Common myeloid progenitor, CD34-positive (primary cell): Measurements from ENCODE around the gene REXO4.

ENCODE experiments used
- CTCF ChIA-PET: fragments of 350-600 bp; sonication (Branson Sonifier 250); formaldehyde crosslinking; loops from one replicate; lab custom pipeline; 2021; ENCODE audit warnings: antibody characterized with exemption; lab: Charles Lee
- POLR2A ChIA-PET: fragments of 350-600 bp; sonication (Branson Sonifier 250); formaldehyde crosslinking; loops from one replicate; lab custom pipeline; 2021; ENCODE audit warnings: antibody characterized with exemption; lab: Charles Lee
- DNase-seq, 3 donors: peaks; one replicate each; pipeline versions ENCODE4 v3.0.0 to v3.0.0-alpha.2; 2013
- H3K27ac ChIP-seq, 2 experiments: 1 replicate in 1 of 2; 2 replicates in 1 of 2; pipeline ENCODE4 v1.7.0; 2013; ENCODE audit warnings: inconsistent platforms in 2 of 2, low read length in 2 of 2, mild to moderate bottlenecking in 2 of 2, low read depth in 1 of 2, moderate library complexity in 1 of 2; ENCODE audit not compliant: severe bottlenecking in 2 of 2, insufficient read depth in 1 of 2, poor library complexity in 1 of 2
- H3K27me3 ChIP-seq, 5 experiments: replicated peaks in 2 of 5; 1 replicate in 3 of 5; 2 replicates in 2 of 5; pipeline versions ENCODE4 v1.6.1 to v1.7.0; 2013; ENCODE audit warnings: low read length in 4 of 5, mild to moderate bottlenecking in 2 of 5, moderate library complexity in 2 of 5, inconsistent platforms in 1 of 5; ENCODE audit not compliant: insufficient read depth in 5 of 5, control insufficient read depth in 4 of 5
- H3K36me3 ChIP-seq, 4 experiments: 1 replicate in 2 of 4; 2 replicates in 2 of 4; pipeline versions ENCODE4 v1.6.1 to v1.7.0; 2013; ENCODE audit warnings: low read length in 3 of 4, control low read depth in 1 of 4, mild to moderate bottlenecking in 1 of 4; ENCODE audit not compliant: control insufficient read depth in 4 of 4, insufficient read depth in 4 of 4
- H3K4me1 ChIP-seq, 4 experiments: 1 replicate in 3 of 4; 2 replicates in 1 of 4; pipeline versions ENCODE4 v1.6.1 to v1.7.1; 2013; ENCODE audit warnings: low read length in 3 of 4, mild to moderate bottlenecking in 3 of 4, control low read depth in 1 of 4, inconsistent platforms in 1 of 4, moderate library complexity in 1 of 4; ENCODE audit not compliant: control insufficient read depth in 4 of 4, insufficient read depth in 4 of 4; ENCODE audit errors: control extremely low read depth in 1 of 4
- H3K4me3 ChIP-seq, 7 experiments: 1 replicate in 4 of 7; 2 replicates in 3 of 7; pipeline versions ENCODE4 v1.5.1 to v1.7.0; 2013; ENCODE audit warnings: mild to moderate bottlenecking in 7 of 7, low read length in 6 of 7, moderate library complexity in 6 of 7, inconsistent platforms in 2 of 7, low read depth in 2 of 7, control low read depth in 1 of 7; ENCODE audit not compliant: insufficient read depth in 4 of 7, control insufficient read depth in 1 of 7; ENCODE audit errors: extremely low read depth in 1 of 7
- H3K9me3 ChIP-seq, 5 experiments: 1 replicate in 4 of 5; 2 replicates in 1 of 5; pipeline versions ENCODE4 v1.6.1 to v1.7.1; 2013; ENCODE audit warnings: low read length in 4 of 5, mild to moderate bottlenecking in 2 of 5, inconsistent platforms in 1 of 5, low read depth in 1 of 5, moderate library complexity in 1 of 5; ENCODE audit not compliant: control insufficient read depth in 4 of 5, insufficient read depth in 2 of 5; ENCODE audit errors: control extremely low read depth in 1 of 5
- WGBS: methylation state at CpG from one replicate; pipeline ENCODE4 v1.1.5; 2013; ENCODE audit not compliant: insufficient coverage; 5-methylcytosine and 5-hydroxymethylcytosine counted together

Gene REXO4

DNA sequence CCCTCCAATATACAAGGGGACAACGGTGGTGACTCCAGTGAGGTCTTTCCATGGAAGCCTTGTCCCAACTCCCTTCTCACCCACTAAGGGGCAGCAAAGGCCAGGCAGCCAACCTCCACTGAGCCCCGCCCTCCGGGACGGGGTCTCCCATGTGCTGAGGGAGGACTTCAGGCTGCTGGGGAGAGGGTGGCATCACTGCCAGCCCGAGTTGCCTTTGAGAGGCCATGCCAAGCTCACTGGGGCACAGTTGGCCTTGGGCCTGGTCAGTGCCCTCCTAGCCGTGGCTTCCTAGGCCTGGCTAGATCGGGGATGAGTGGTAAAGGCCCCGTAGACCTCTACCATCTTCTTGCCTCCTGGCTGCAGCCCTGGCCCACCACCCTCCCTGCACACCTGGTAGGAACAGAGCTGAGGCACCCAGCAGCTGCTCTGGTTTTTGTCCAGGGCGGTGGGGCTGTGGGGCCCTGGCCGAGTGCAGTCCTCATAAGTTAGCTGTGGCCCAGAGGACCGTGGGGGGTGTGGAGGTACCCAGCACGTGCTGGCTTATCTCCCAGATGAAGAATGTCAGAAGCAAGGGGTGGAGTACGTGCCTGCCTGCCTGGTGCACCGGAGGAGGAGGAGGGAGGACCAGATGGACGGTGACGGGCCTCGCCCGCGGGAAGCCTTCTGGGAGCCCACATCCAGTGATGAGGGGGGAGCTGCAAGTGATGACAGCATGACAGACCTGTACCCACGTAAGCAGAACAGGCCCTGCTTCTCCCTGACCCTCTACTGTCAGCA, 58.2 kb downstream of the REXO4 start:
- peak; percentile 25 to 63 (median 58) for DNase-seq
- Histone ChIP-seq H3K27ac (no peak overlapping the region), H3K4me3 (no peak overlapping the region), H3K4me1 (peaks cover 3 to 22% (median 21%) of the 10 kb centered on the region in 4 experiments), H3K9me3 (no peaks in the 10 kb centered on the region), H3K36me3 (peaks cover 7 to 59% (median 45%) of the 10 kb centered on the region in 4 experiments), H3K27me3 (no peaks in the 10 kb centered on the region)
- POLR2A ChIA-PET: interaction anchor here (0.5 to 2.2 kb wide), 3 partner anchors 12 to 16 kb away, joined by 3 to 7 read pairs (median 7); partner anchors contain the start of genes MED22, RPL7A and SURF4
- 89% methylated on average over 15 of the region's 20 CpGs for WGBS
- CTCF ChIA-PET: interaction anchor here (0.7 to 7.2 kb wide), 10 partner anchors 8 to 182 kb away, joined by 3 to 75 read pairs (median 3); no protein-coding TSS in a partner anchor

DNA sequence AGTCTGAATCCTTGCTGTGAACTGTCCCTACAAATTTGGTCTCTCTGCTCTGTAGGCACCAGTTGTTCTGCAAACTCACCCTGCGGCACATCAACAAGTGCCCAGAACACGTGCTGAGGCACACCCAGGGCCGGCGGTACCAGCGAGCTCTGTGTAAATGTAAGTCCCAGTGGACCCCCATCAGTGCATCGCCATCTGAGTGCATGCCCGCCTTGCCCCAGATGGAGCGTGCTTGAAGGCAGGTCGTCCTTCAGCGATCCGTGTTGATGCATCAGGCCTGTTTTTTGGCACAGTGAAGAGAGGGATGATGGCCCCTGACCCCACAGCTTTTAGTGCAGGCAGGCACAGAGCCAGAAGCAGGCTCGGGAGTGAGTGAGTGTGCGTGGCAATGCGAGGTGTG, 60.2 kb downstream of the REXO4 start:
- CTCF ChIA-PET: interaction anchor here (0.7 to 7.2 kb wide), 9 partner anchors 9 to 331 kb away, joined by 3 to 75 read pairs (median 4); no protein-coding TSS in a partner anchor
- peaks cover 3 to 22% (median 21%) of the 10 kb centered on the region in 4 experiments for H3K4me1 ChIP-seq
- over 99% methylated on average over 14 of the region's 14 CpGs for WGBS

DNA sequence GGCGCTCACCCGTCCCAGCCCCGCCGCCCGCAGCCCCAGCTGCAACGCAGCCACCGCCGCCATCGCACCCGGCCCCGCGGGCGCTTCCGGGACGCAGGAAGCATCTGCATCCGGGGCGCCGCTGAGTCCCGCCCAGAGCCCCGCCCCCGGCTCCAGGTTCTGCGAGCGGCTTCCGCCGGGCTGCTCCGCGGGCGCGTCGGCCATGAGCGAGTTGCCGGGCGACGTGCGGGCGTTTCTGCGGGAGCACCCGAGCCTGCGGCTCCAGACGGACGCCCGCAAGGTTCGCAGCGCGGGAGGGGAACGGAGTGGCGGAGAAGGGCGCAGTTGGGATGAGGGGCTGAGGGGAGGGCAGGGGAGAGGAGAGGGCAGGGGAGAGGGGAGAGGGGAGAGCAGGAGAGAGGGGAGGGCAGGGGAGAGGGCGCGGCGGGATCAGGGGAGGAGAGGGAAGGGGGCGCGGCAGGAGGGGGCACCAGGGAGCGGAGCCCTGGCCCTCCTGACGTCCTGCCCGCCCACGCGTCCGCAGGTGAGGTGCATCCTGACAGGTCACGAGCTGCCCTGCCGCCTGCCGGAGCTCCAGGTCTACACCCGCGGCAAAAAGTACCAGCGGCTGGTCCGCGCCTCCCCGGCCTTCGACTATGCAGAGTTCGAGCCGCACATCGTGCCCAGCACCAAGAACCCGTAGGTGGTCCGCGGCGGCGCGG, 61.3 kb downstream of the REXO4 start, which contains the start of the genes SURF1 and SURF2:
TSS of gene SURF1 (minus strand) at position 97 of the 701 bp plus-strand sequence. CDS start at position 63, 34 bp downstream.
TSS of gene SURF2 (plus strand) at position 160 of the 701 bp plus-strand sequence. CDS start at position 203, 43 bp downstream.
- Histone ChIP-seq H3K9me3 (no peaks in the 10 kb centered on the region), H3K36me3 (peaks cover 9 to 55% (median 34%) of the 10 kb centered on the region in 4 experiments), H3K4me1 (peaks cover 3 to 22% (median 21%) of the 10 kb centered on the region in 4 experiments), H3K27ac (peak within 1 kb of the TSS; percentile 50 to 85), H3K27me3 (no peaks in the 10 kb centered on the region), H3K4me3 (peak within 1 kb of the TSS; percentile 37 to 89 (median 84))
- ChIA-PET POLR2A (interaction anchor here (1.3 kb wide), 1 partner anchor 9 kb away, joined by 5 read pairs; the partner anchor contains the start of genes MED22 and RPL7A), CTCF (interaction anchor here (0.9 to 7.2 kb wide), 12 partner anchors 10 to 176 kb away, joined by 3 to 75 read pairs (median 4); no protein-coding TSS in a partner anchor)
- peak; percentile 67 to 88 (median 71) for DNase-seq
- WGBS: 2% methylated on average over 45 of the region's 78 CpGs

More for the DNA sequence above, 60.2 kb downstream of the REXO4 start:
- POLR2A ChIA-PET: no interaction called here
- no peaks in the 10 kb centered on the region for H3K27me3 ChIP-seq
- peak overlapping the region in 1 of 7 experiments; percentile 86 for H3K4me3 ChIP-seq
- peaks cover 7 to 55% (median 34%) of the 10 kb centered on the region in 4 experiments for H3K36me3 ChIP-seq
- no peak for DNase-seq
- H3K9me3 ChIP-seq: no peaks in the 10 kb centered on the region
- no peak overlapping the region for H3K27ac ChIP-seq
